HepG2 (cell line): Measurements from ENCODE around the gene AQP7. TPM values are rescaled to one million over a fixed set of nuclear protein-coding genes. Genes with fewer than 3 reads are reported as not detected.
"Not testable (repeated sequence)": the region's sequence is repeated elsewhere in the genome, so short reads cannot be mapped to it uniquely, and the experiment has no call there.

ENCODE experiments used
- BCL3 ChIP-seq: sonication (generic); formaldehyde crosslinking; IDR thresholded peaks from 2 replicates; pipeline ENCODE4 v1.5.1; 2020; ENCODE audit warnings: mild to moderate bottlenecking, missing genetic modification reagents, moderate library complexity
- FOXP4 ChIP-seq: sonication (generic); formaldehyde crosslinking; IDR thresholded peaks from 2 replicates; pipeline ENCODE4 v1.4.0; 2020; ENCODE audit warnings: missing genetic modification reagents
- KDM2A ChIP-seq: sonication (generic); formaldehyde crosslinking; IDR thresholded peaks from 2 replicates; pipeline ENCODE4 v1.4.0; 2020; ENCODE audit warnings: low read depth, missing genetic modification reagents, borderline replicate concordance
- MYC ChIP-seq: sonication (generic); formaldehyde crosslinking; IDR thresholded peaks from 2 replicates; pipeline ENCODE4 v1.9.0; 2021; ENCODE audit warnings: missing genetic modification reagents, borderline replicate concordance
- NR2C2 ChIP-seq: sonication (generic); formaldehyde crosslinking; IDR thresholded peaks from 2 replicates; pipeline ENCODE4 v1.4.0; 2020; ENCODE audit warnings: missing genetic modification reagents, mild to moderate bottlenecking, moderate library complexity, borderline replicate concordance
- NR2F1 ChIP-seq, 2 experiments: fragments of 450-650 bp in 1 of 2; formaldehyde crosslinking in 1 of 2; IDR thresholded peaks; 2 replicates each; pipeline versions ENCODE4 v1.5.0 to v1.6.1; 2016 to 2020; ENCODE audit warnings: mild to moderate bottlenecking in 1 of 2, missing compliant biosample characterization in 1 of 2, missing genetic modification reagents in 1 of 2, moderate library complexity in 1 of 2
- PRDM10 ChIP-seq: sonication (generic); formaldehyde crosslinking; IDR thresholded peaks from 2 replicates; pipeline ENCODE4 v1.4.0; 2020; ENCODE audit warnings: low read depth, missing genetic modification reagents
- REPIN1 ChIP-seq: sonication (generic); formaldehyde crosslinking; IDR thresholded peaks from 2 replicates; pipeline ENCODE4 v1.8.0; 2022; ENCODE audit warnings: missing genetic modification reagents, low read depth, mild to moderate bottlenecking, borderline replicate concordance
- RXRB ChIP-seq: IDR thresholded peaks from 2 replicates; pipeline ENCODE4 v1.6.1; 2016; ENCODE audit warnings: borderline replicate concordance, missing genetic modification reagents, missing compliant biosample characterization
- SIN3A ChIP-seq: IDR thresholded peaks from 2 replicates; pipeline ENCODE4 v1.6.1; 2011; ENCODE audit warnings: low read depth, mild to moderate bottlenecking, control low read depth, low read length, borderline replicate concordance
- SOX6 ChIP-seq, 2 experiments: fragments of 450-650 bp in 1 of 2; sonication (generic) in 1 of 2; formaldehyde crosslinking in 1 of 2; IDR thresholded peaks; 2 replicates each; pipeline versions ENCODE4 v1.4.0 to v1.6.1; 2017 to 2020; ENCODE audit warnings: antibody characterized with exemption in 1 of 2, mild to moderate bottlenecking in 1 of 2, missing genetic modification reagents in 1 of 2
- ZFX ChIP-seq: sonication (generic); formaldehyde crosslinking; IDR thresholded peaks from 2 replicates; pipeline ENCODE4 v1.4.0; 2020; ENCODE audit warnings: mild to moderate bottlenecking, low read depth, missing genetic modification reagents, moderate library complexity
- polyA plus RNA-seq, 8 experiments: library from polyadenylated mRNA; depleted of rRNA in 3 of 8; stranded (reverse) in 7 of 8; unstranded in 1 of 8; fragments of >200 nt; fragmentation: Illumina TruSeq in 4 of 8; extraction: Trizol in 4 of 8; gene quantifications; 2 replicates each; pipeline versions ENCODE4 v1.2.1 to v1.2.3, GENCODE V29; 2011 to 2016; ENCODE audit warnings: low read depth in 4 of 8, missing spikeins in 1 of 8, mixed read lengths in 1 of 8; ENCODE audit not compliant: insufficient read depth in 1 of 8
- total RNA-seq, 5 experiments: library from RNA; depleted of rRNA; stranded (reverse); fragments of >200 nt; fragmentation: Illumina TruSeq; extraction: Trizol; gene quantifications; 2 replicates each; pipeline ENCODE4 v1.2.3, GENCODE V29; 2016; ENCODE audit warnings: low read depth in 1 of 5
- TF ChIP-seq, protein P1 (sequence below): sonication (generic); formaldehyde crosslinking; IDR thresholded peaks from 2 replicates; pipeline ENCODE4 v1.5.1; 2020; ENCODE audit warnings: mild to moderate bottlenecking, missing genetic modification reagents, moderate library complexity
- TF ChIP-seq, protein P2 (sequence below): IDR thresholded peaks from 2 replicates; pipeline ENCODE4 v1.6.1; 2016; ENCODE audit warnings: missing genetic modification reagents, missing compliant biosample characterization

Gene AQP7
- total and polyA plus RNA-seq, 2 of the 13 experiments (the other 11 are each of a cell fraction or from before 2014, with no cell fraction given): 1.9 to 2.1 TPM

GRCh38 chr9:33391111-33391771, 11.1 kb downstream of the AQP7 start (continued):
- TF ChIP-seq FOXP4 (CRISPR knock-in tag): peak; percentile 74
- TF ChIP-seq MYC (CRISPR knock-in tag): peak; percentile 50; the same call in 1 of the 2 replicates
- TF ChIP-seq NR2F1 (CRISPR knock-in tag; IDR thresholded peaks at IDR 0.05): peak in 1 of 2 experiments; percentile 32; a peak in 1 of 4 replicates
- TF ChIP-seq KDM2A (CRISPR knock-in tag): peak; percentile 48; the same call in 1 of the 2 replicates
- peak; percentile 38; the same call in 1 of the 2 replicates for TF ChIP-seq ZFX (CRISPR knock-in tag)
- peak; percentile 54; the same call in 1 of the 2 replicates for TF ChIP-seq NR2C2
- TF ChIP-seq, protein P1, sequence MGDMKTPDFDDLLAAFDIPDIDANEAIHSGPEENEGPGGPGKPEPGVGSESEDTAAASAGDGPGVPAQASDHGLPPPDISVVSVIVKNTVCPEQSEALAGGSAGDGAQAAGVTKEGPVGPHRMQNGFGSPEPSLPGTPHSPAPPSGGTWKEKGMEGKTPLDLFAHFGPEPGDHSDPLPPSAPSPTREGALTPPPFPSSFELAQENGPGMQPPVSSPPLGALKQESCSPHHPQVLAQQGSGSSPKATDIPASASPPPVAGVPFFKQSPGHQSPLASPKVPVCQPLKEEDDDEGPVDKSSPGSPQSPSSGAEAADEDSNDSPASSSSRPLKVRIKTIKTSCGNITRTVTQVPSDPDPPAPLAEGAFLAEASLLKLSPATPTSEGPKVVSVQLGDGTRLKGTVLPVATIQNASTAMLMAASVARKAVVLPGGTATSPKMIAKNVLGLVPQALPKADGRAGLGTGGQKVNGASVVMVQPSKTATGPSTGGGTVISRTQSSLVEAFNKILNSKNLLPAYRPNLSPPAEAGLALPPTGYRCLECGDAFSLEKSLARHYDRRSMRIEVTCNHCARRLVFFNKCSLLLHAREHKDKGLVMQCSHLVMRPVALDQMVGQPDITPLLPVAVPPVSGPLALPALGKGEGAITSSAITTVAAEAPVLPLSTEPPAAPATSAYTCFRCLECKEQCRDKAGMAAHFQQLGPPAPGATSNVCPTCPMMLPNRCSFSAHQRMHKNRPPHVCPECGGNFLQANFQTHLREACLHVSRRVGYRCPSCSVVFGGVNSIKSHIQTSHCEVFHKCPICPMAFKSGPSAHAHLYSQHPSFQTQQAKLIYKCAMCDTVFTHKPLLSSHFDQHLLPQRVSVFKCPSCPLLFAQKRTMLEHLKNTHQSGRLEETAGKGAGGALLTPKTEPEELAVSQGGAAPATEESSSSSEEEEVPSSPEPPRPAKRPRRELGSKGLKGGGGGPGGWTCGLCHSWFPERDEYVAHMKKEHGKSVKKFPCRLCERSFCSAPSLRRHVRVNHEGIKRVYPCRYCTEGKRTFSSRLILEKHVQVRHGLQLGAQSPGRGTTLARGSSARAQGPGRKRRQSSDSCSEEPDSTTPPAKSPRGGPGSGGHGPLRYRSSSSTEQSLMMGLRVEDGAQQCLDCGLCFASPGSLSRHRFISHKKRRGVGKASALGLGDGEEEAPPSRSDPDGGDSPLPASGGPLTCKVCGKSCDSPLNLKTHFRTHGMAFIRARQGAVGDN: peak; percentile 81
- TF ChIP-seq REPIN1 (CRISPR knock-in tag): peak; percentile 47; the same call in 1 of the 2 replicates
- TF ChIP-seq, protein P2, sequence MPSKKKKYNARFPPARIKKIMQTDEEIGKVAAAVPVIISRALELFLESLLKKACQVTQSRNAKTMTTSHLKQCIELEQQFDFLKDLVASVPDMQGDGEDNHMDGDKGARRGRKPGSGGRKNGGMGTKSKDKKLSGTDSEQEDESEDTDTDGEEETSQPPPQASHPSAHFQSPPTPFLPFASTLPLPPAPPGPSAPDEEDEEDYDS: 0 out of 2 replicates have a peak, but pooled peaks have one; percentile 27
- peak; percentile 99 for TF ChIP-seq PRDM10 (CRISPR knock-in tag)
- TF ChIP-seq RXRB (CRISPR knock-in tag): peak; percentile 85
- 0 out of 2 replicates have a peak, but pooled peaks have one; percentile 65 for TF ChIP-seq SIN3A
- not testable (repeated sequence) for TF ChIP-seq SOX6 (IDR thresholded peaks at IDR 0.05)
- TF ChIP-seq SOX6 (CRISPR knock-in tag; IDR thresholded peaks at IDR 0.05): peak; percentile 68
- 0 out of 2 replicates have a peak, but pooled peaks have one; percentile 23 for TF ChIP-seq BCL3
